Osteoblast (primary cell): ENCODE data around the gene MYH14. TPM values are rescaled to one million over a fixed set of nuclear protein-coding genes. Genes with fewer than 3 reads are reported as not detected.
A peak's percentile ranks its signal among the peaks of the same experiment; 100 is the strongest.

Source experiments
- DNase-seq: peaks from one replicate; pipeline ENCODE4 v3.0.0; 2011; ENCODE audit warnings: low spot score, mixed read lengths; ENCODE audit not compliant: insufficient read length; ENCODE audit errors: missing footprints
- H2AFZ ChIP-seq: 2 replicates; pipeline ENCODE4 v1.6.0; 2011; ENCODE audit warnings: mild to moderate bottlenecking, low read length
- H3K27ac ChIP-seq: 2 replicates; pipeline ENCODE4 v1.5.1; 2011; ENCODE audit warnings: mild to moderate bottlenecking, low read depth, low read length, moderate library complexity
- H3K27me3 ChIP-seq: 2 replicates; pipeline ENCODE4 v1.6.0; 2012; ENCODE audit warnings: mild to moderate bottlenecking, control low read depth, inconsistent platforms, low read length, moderate library complexity; ENCODE audit not compliant: insufficient read depth
- H3K36me3 ChIP-seq: 2 replicates; pipeline ENCODE4 v1.5.1; 2011; ENCODE audit warnings: mild to moderate bottlenecking, low read length, control low read depth, moderate library complexity; ENCODE audit not compliant: insufficient read depth
- H3K4me1 ChIP-seq: 2 replicates; pipeline ENCODE4 v1.5.1; 2011; ENCODE audit warnings: mild to moderate bottlenecking, low read length, control low read depth, moderate library complexity; ENCODE audit not compliant: insufficient read depth
- H3K4me2 ChIP-seq: 2 replicates; pipeline ENCODE4 v1.6.0; 2011; ENCODE audit warnings: mild to moderate bottlenecking, low read length; ENCODE audit not compliant: insufficient read depth
- H3K4me3 ChIP-seq: fragments of 200-600 bp; sonication (generic); 3 replicates; pipeline ENCODE4 v1.5.1; 2012; ENCODE audit warnings: mild to moderate bottlenecking, low read length, inconsistent platforms; ENCODE audit not compliant: insufficient read depth
- H3K79me2 ChIP-seq: 2 replicates; pipeline ENCODE4 v1.6.0; 2012; ENCODE audit warnings: mild to moderate bottlenecking, low read length, control low read depth, inconsistent platforms; ENCODE audit not compliant: insufficient read depth
- H3K9me3 ChIP-seq: 2 replicates; pipeline ENCODE4 v1.5.1; 2011; ENCODE audit warnings: low read depth, low read length, control low read depth
- H4K20me1 ChIP-seq: 2 replicates; pipeline ENCODE4 v1.6.0; 2012; ENCODE audit warnings: mild to moderate bottlenecking, low read length, control low read depth; ENCODE audit not compliant: insufficient read depth
- total RNA-seq: library from RNA; depleted of rRNA; stranded (reverse); fragments of >200 nt; gene quantifications from 2 replicates; pipeline ENCODE4 v1.2.3, GENCODE V29; 2012
- TF ChIP-seq, protein P1 (sequence below): IDR thresholded peaks from 2 replicates; pipeline ENCODE4 v1.5.1; 2011; ENCODE audit warnings: mild to moderate bottlenecking, low read depth, low read length, moderate library complexity; ENCODE audit errors: extremely low read depth

The MYH14 gene
- total RNA-seq, 1 donor, result not detected

DNA sequence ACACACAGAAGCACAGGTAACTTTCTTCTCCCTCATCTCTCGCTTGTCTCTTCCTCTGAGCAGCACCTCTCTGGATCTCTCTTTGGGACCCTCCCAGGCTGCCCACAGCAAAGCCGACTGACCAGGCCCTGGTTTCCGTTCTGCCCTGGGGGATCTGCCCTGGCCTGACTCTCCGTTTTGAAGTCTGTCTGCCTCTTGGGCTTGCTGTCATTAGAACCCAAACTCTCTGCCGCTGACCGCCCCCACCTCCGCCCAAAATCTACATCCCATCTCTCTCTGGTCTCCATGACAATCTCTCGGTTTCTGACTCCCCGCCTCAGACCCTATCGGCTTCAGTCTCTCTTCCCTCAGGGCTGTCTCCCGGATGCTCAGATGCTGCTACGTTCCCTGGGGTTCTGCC lies 118.8 kb downstream of the MYH14 start:
- Histone ChIP-seq H3K4me1 (no peaks in the 10 kb centered on the region), H3K36me3 (no peaks in the 10 kb centered on the region)
- TF ChIP-seq, protein P1, sequence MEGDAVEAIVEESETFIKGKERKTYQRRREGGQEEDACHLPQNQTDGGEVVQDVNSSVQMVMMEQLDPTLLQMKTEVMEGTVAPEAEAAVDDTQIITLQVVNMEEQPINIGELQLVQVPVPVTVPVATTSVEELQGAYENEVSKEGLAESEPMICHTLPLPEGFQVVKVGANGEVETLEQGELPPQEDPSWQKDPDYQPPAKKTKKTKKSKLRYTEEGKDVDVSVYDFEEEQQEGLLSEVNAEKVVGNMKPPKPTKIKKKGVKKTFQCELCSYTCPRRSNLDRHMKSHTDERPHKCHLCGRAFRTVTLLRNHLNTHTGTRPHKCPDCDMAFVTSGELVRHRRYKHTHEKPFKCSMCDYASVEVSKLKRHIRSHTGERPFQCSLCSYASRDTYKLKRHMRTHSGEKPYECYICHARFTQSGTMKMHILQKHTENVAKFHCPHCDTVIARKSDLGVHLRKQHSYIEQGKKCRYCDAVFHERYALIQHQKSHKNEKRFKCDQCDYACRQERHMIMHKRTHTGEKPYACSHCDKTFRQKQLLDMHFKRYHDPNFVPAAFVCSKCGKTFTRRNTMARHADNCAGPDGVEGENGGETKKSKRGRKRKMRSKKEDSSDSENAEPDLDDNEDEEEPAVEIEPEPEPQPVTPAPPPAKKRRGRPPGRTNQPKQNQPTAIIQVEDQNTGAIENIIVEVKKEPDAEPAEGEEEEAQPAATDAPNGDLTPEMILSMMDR, result no peak

DNA sequence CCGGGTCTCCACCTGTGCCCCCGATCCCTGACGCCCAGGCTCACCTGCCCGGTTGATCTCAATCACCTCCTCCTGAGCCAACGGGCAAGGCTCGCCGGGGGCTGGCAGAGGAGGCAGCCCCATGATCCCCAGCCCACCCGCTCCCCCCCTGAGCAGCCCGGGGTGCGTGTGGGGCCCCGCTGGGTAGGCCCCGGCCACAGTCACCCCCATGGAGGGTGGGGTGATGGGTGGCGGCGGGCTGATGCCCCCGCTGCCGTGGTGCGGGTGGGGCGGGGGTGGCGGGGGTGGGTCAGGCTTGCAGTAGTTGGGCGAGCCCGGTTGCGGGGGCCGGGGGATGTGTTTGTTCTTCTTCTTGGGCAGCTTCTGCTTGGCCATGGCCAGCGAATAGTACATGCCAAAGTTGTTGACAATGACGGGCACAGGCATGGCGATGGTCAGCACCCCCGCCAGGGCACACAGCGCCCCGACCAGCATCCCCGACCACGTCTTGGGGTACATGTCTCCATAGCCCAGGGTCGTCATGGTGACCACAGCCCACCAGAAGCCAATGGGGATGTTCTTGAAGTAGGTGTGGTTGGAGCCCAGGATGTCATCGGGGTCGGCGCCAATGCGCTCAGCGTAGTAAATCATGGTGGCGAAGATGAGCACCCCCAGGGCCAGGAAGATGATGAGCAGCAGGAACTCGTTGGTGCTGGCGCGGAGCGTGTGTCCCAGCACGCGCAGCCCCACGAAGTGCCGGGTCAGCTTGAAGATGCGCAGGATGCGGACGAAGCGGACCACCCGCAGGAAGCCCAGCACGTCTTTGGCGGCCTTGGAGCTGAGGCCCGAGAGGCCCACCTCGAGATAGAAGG lies 119.7 kb downstream of the MYH14 start:
- no peaks in the 10 kb centered on the region for H3K9me3 ChIP-seq
- H3K4me1 ChIP-seq, result no peaks in the 10 kb centered on the region
- no peak overlapping the region for H2AFZ ChIP-seq
- H3K4me2 ChIP-seq, result no peak overlapping the region
- peaks cover 23% of the 10 kb centered on the region for H3K27me3 ChIP-seq
- TF ChIP-seq, protein P1, result no peak
- DNase-seq, result peak; percentile 57
- H3K4me3 ChIP-seq, result no peak overlapping the region
- H3K27ac ChIP-seq, result no peak overlapping the region
- no peaks in the 10 kb centered on the region for H3K36me3 ChIP-seq
- no peaks in the 10 kb centered on the region for H3K79me2 ChIP-seq
- H4K20me1 ChIP-seq, result no peaks in the 10 kb centered on the region

More for the DNA sequence above, 118.8 kb downstream of the MYH14 start:
- Histone ChIP-seq H2AFZ (no peak overlapping the region), H3K27me3 (peaks cover 16% of the 10 kb centered on the region), H3K4me2 (no peak overlapping the region), H3K4me3 (no peak overlapping the region), H3K27ac (no peak overlapping the region), H3K79me2 (no peaks in the 10 kb centered on the region), H4K20me1 (no peaks in the 10 kb centered on the region), H3K9me3 (no peaks in the 10 kb centered on the region)
- DNase-seq, result peak; percentile 53

DNA sequence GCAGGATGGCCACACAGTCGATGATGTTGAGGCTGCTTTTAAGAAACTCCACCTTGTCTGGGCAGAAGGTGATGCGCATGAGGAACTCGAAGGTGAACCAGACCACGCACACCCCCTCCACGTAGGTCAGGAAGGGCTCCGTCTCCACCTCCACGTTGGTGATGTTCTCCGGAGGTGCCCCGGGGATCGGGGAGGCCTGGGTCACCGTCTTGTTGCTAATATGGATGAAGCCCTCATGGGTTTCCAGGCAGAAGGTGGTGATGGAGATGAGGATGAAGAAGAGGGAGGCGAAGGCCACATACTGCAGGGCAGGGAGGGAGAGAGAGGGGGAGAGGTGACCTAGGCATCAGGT lies 120.3 kb downstream of the MYH14 start:
- no peak overlapping the region for H3K4me2 ChIP-seq
- no peak overlapping the region for H2AFZ ChIP-seq
- TF ChIP-seq, protein P1, result no peak
- H3K27me3 ChIP-seq, result peaks cover 27% of the 10 kb centered on the region
- no peaks in the 10 kb centered on the region for H3K4me1 ChIP-seq
- H3K4me3 ChIP-seq, result no peak overlapping the region
- DNase-seq, result peak; percentile 42
- no peaks in the 10 kb centered on the region for H3K9me3 ChIP-seq
- H3K36me3 ChIP-seq, result no peaks in the 10 kb centered on the region
- no peak overlapping the region for H3K27ac ChIP-seq
- no peaks in the 10 kb centered on the region for H4K20me1 ChIP-seq
- H3K79me2 ChIP-seq, result no peaks in the 10 kb centered on the region

DNA sequence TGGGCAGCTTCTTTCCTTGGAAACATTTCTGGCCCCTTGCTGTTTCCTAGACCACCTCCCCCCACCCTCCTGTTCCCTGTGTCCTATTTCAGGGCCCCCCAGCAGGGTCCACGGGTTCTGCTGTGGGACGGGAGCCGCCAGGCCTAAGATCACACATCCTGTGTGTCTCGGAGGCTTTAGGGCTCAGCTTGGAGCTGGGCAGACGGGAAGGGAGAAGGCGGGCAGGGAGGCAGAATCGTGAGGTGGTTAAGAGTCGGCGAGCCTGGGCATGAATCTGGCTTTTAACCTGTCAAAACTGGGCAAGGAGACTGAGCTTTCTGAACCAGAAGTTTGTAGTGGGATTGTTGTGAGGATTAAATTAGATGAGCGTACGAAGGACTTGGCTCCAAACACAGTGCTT lies 120.9 kb downstream of the MYH14 start:
- H3K4me2 ChIP-seq, result no peak overlapping the region
- no peaks in the 10 kb centered on the region for H3K4me1 ChIP-seq
- TF ChIP-seq, protein P1, result no peak
- H3K27ac ChIP-seq, result no peak overlapping the region
- H4K20me1 ChIP-seq, result no peaks in the 10 kb centered on the region
- no peaks in the 10 kb centered on the region for H3K79me2 ChIP-seq
- H2AFZ ChIP-seq, result no peak overlapping the region
- DNase-seq, result peak; percentile 81
- H3K9me3 ChIP-seq, result no peaks in the 10 kb centered on the region
- H3K27me3 ChIP-seq, result peaks cover 28% of the 10 kb centered on the region
- H3K4me3 ChIP-seq, result no peak overlapping the region
- no peaks in the 10 kb centered on the region for H3K36me3 ChIP-seq
